Ovary (tissue), 10 donors: Measurements from ENCODE around the gene LRRC3. TPM values are rescaled to one million over a fixed set of nuclear protein-coding genes. Genes with fewer than 3 reads are reported as not detected.

Source experiments
- DNase-seq, 5 donors: peaks; one replicate each; pipeline ENCODE4 v3.0.0-alpha.2; 2019 to 2020
- H3K27ac ChIP-seq, 2 donors: fragments of 200-600 bp; one replicate each; pipeline versions ENCODE4 v1.5.1 to v1.8.0; 2019 to 2022
- H3K27me3 ChIP-seq: fragments of 200-600 bp; one replicate; pipeline ENCODE4 v1.8.0; 2022
- H3K36me3 ChIP-seq: fragments of 200-600 bp; sonication (generic); one replicate; pipeline ENCODE4 v1.5.1; 2019
- H3K4me1 ChIP-seq: one replicate; pipeline ENCODE4 v1.8.1; 2013; ENCODE audit warnings: mild to moderate bottlenecking, moderate library complexity; ENCODE audit not compliant: insufficient read depth
- H3K4me3 ChIP-seq: fragments of 200-600 bp; sonication (generic); one replicate; pipeline ENCODE4 v1.5.1; 2017
- H3K9me3 ChIP-seq, 2 donors: fragments of 200-600 bp in 1 of 2; sonication (generic) in 1 of 2; one replicate each; pipeline versions ENCODE4 v1.5.1 to v1.8.1; 2013 to 2019; ENCODE audit warnings: mild to moderate bottlenecking in 1 of 2, moderate library complexity in 1 of 2
- CTCF ChIP-seq, 3 donors: fragments of 450-650 bp in 2 of 3; fragments of 200-600 bp in 1 of 3; IDR thresholded peaks; one replicate each; pipeline versions ENCODE4 v1.5.1 to v1.8.0; 2016 to 2022; ENCODE audit warnings: antibody characterized with exemption in 3 of 3, mild to moderate bottlenecking in 1 of 3
- EP300 ChIP-seq: sonication (generic); formaldehyde crosslinking; IDR thresholded peaks from one replicate; pipeline ENCODE4 v1.6.1; 2017; ENCODE audit warnings: antibody characterized with exemption
- POLR2A ChIP-seq: fragments of 450-650 bp; IDR thresholded peaks from one replicate; pipeline ENCODE4 v1.6.1; 2017; ENCODE audit warnings: antibody characterized with exemption, mild to moderate bottlenecking, moderate library complexity
- WGBS, 3 donors: extraction: QIAGEN DNeasy Blood & Tissue Kit in 1 of 3; methylation state at CpG; one replicate each; pipeline versions ENCODE4 v1.1.5 to v1.1.7; 2013 to 2017; 5-methylcytosine and 5-hydroxymethylcytosine counted together
- intact Hi-C, 4 donors: fragments of 100-400 bp; cut with DNase I; formaldehyde crosslinking; loops; one replicate each; pipeline versions ENCODE4 v1.11.0 to v1.15.1; 2022 to 2023
- long read RNA-seq, 3 donors: library from polyadenylated mRNA in 2 of 3; unstranded in 2 of 3; transcript quantifications; one replicate each; pipeline ENCODE4 v2.0.0 and lab custom pipeline, GENCODE V29; 2021 to 2026
- polyA plus RNA-seq, 2 donors: library from polyadenylated mRNA; stranded (reverse); fragments of 200-250 nt in 1 of 2; fragments of 350-450 nt in 1 of 2; fragmentation: Illumina TruSeq in 1 of 2; extraction: RNeasy Lipid Tissue Mini Kit (QIAGEN cat#74804) in 1 of 2; gene quantifications; one replicate each; pipeline ENCODE4 v1.2.3, GENCODE V29; 2013 to 2014
- total RNA-seq, 7 donors: library from RNA; depleted of rRNA in 2 of 7; stranded (reverse); fragments of >200 nt in 2 of 7; fragmentation: NEBNext Ultra II Directional in 3 of 7; extraction: Animal tissue kit (Norgen Biotek cat#: 25700) in 3 of 7; gene quantifications; one replicate each; pipeline versions ENCODE4 v1.1.0 to v1.2.4, GENCODE V29; 2016 to 2023
- donor health status: DM: no; HTN: no; CAD: no; lungs with moderate emphysema.
- donor health status: DM: no; HTN: no; CAD: no.
- donor health status: Bipolar disorder and iron deficiency.
- donor health status: DM: yes; HTN: yes; CAD: no.
- donor health status: DM: no; HTN: no; CAD: no.
- donor health status: DM: yes; HTN: yes; CAD: no.

Gene LRRC3
- total RNA-seq (1 to 10 TPM; 3.4 to 6.8 (median 4.0) TPM), polyA plus RNA-seq (1 to 10 TPM; 2.4 to 3.9 TPM)
- long read RNA-seq, donor 1, full-length matches to known transcripts = 1 of 10 reads
- long read RNA-seq, donor 1, partial matches to known transcripts = 0 of 10 reads
- long read RNA-seq, donor 1, other reads (novel, unspliced or antisense) = 9 of 10 reads
- long read RNA-seq, donor 2, full-length matches to known transcripts = 2 of 2 reads
- long read RNA-seq, donor 2, partial matches to known transcripts = 0 of 2 reads
- long read RNA-seq, donor 2, other reads (novel, unspliced or antisense) = 0 of 2 reads
- long read RNA-seq, donor 3, full-length matches to known transcripts = 8 of 11 reads
- long read RNA-seq, donor 3, partial matches to known transcripts = 0 of 11 reads
- long read RNA-seq, donor 3, other reads (novel, unspliced or antisense) = 3 of 11 reads

GRCh38 chr21:44454747-44455523, at the start of gene LRRC3:
LRRC3 (plus strand) TSS chr21:44455510; CDS start chr21:44456645, 1,135 bp downstream.
- Histone ChIP-seq H3K27ac (peak within 1 kb of the TSS in 1 of 2 donors; percentile 8), H3K9me3 (no peaks in the 10 kb centered on the region), H3K27me3 (no peaks in the 10 kb centered on the region), H3K4me3 (peak within 1 kb of the TSS; percentile 75), H3K4me1 (peaks cover 9% of the 10 kb centered on the region), H3K36me3 (no peaks in the 10 kb centered on the region)
- WGBS, 3 donors = 4 to 6% (median 4%) methylated on average over 35 to 45 of the region's 45 CpGs
- intact Hi-C loops = no loop called here
- peak; percentile 88 to 95 (median 90) for DNase-seq
- TF ChIP-seq EP300 (no peak), CTCF (IDR thresholded peaks at IDR 0.05) (no peak), POLR2A (no peak)

GRCh38 chr21:44405948-44406872, 49.1 kb upstream of the LRRC3 start:
- intact Hi-C loops = no loop called here
- H3K27me3 ChIP-seq = no peaks in the 10 kb centered on the region
- no peaks in the 10 kb centered on the region for H3K4me1 ChIP-seq
- DNase-seq = no peak
- H3K27ac ChIP-seq = no peak overlapping the region
- H3K9me3 ChIP-seq = no peaks in the 10 kb centered on the region
- WGBS, 3 donors = 77 to 80% (median 80%) methylated on average over 37 of the region's 37 CpGs
- H3K36me3 ChIP-seq = no peaks in the 10 kb centered on the region
- H3K4me3 ChIP-seq = no peak overlapping the region
- TF ChIP-seq CTCF (IDR thresholded peaks at IDR 0.05) = no peak
- TF ChIP-seq POLR2A = no peak
- no peak for TF ChIP-seq EP300

- no peak overlapping the region for H3K27ac ChIP-seq
- intact Hi-C loops = no loop called here
- no peaks in the 10 kb centered on the region for H3K27me3 ChIP-seq
- H3K9me3 ChIP-seq = no peaks in the 10 kb centered on the region
- no peaks in the 10 kb centered on the region for H3K4me1 ChIP-seq
- no peak for TF ChIP-seq POLR2A
- no peak for TF ChIP-seq EP300
- no peak for TF ChIP-seq CTCF (IDR thresholded peaks at IDR 0.05)
- 77 to 85% (median 77%) methylated on average over 8 of the region's 8 CpGs for WGBS, 3 donors
- H3K36me3 ChIP-seq = no peaks in the 10 kb centered on the region
- no peak for DNase-seq
- no peak overlapping the region for H3K4me3 ChIP-seq
Observed at GRCh38 chr21:44406953-44407352, 48.4 kb upstream of the LRRC3 start.

GRCh38 chr21:44407493-44407892, 47.8 kb upstream of the LRRC3 start:
- Histone ChIP-seq H3K27me3 (no peaks in the 10 kb centered on the region), H3K9me3 (no peaks in the 10 kb centered on the region), H3K4me3 (no peak overlapping the region), H3K36me3 (no peaks in the 10 kb centered on the region), H3K27ac (no peak overlapping the region), H3K4me1 (no peaks in the 10 kb centered on the region)
- DNase-seq = no peak
- no peak for TF ChIP-seq POLR2A
- no peak for TF ChIP-seq CTCF (IDR thresholded peaks at IDR 0.05)
- TF ChIP-seq EP300 = no peak
- intact Hi-C loops = no loop called here
- 75 to 81% (median 79%) methylated on average over 7 of the region's 7 CpGs for WGBS, 3 donors
